HG02571 (cell line): ENCODE results near the gene NPTN.

Experiments
- ATAC-seq: cut with Tn5 transposase; IDR thresholded peaks from one replicate; pipeline ENCODE4 v1.9.1; 2021; ENCODE audit warnings: mild to moderate bottlenecking, moderate library complexity; ENCODE audit not compliant: unreplicated experiment

The NPTN gene

DNA sequence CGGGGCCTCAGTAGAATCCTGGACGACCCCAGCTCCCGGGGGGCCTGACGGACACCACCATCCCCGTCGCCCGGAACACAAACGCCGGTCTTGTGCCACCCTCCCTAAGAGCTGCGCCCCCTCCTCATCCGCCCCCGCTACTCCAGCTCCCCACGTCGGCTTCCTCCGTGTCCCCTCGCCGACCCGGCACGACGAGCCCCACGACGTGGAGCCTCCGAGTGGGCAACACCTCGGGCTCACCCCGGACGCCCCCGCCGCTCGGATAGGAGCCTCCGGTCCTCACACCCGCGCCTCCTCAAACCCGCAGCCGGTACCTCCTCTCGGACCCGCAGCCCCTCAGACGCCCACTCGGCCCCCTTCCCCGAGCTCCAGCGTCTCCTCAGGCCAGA lies 525 bp downstream of the NPTN start:
- peak; percentile 4 for ATAC-seq

DNA sequence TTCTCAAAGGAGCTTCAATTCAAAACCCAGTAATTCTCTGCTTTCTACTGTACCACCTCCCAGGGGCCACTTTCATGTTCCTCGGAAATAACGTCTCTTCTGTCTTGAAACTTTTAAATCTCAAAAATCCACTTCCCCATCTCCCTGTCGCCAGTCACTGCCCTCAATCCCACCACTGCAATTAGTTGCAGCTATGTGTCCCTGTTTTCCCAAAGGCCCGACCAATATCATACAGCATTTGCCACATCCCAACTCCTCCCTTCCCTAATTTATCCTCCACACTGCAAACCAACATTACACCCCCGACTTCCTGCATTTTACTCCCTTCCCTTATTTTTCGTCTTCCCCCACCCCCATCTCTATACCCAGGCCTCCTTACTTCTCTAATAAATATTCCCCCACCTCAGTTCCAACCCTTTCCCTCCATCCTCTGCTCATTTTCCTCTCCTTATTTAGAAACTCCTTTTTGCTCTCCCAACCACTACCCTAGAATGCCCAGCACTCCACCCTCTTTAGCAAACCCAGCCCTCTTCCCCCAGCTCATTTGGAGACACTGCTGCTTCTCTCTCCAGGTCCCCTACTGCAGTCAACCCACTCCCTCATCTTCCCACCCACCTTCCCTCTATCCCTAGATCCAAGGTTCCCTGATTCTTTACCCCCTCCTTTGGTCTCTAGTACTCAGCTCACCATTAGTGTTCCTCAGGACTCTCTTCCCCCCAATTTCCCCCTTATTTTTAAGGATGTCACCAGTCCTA lies 1.1 kb downstream of the NPTN start:
- no peak for ATAC-seq

DNA sequence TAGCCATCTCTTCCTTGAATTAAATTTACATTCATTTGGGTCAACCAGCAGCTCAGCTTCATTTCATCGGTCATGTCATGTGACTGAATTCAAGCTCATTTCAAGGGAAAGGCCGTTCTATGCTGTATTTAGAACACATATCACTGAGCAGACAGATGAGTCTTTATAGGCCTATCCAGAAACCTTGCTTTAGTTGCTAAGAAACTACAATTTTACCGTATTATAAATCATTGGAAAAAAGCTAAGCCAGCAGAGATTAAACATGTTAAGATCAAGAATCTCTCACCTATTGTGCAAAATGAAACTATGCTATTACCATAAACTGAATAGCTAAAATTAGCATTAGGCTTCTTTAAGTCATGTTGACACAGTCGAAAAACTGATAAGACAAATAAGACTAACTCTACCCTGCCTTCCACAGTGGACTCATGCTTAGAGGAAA lies 2.2 kb downstream of the NPTN start:
- ATAC-seq, result no peak

DNA sequence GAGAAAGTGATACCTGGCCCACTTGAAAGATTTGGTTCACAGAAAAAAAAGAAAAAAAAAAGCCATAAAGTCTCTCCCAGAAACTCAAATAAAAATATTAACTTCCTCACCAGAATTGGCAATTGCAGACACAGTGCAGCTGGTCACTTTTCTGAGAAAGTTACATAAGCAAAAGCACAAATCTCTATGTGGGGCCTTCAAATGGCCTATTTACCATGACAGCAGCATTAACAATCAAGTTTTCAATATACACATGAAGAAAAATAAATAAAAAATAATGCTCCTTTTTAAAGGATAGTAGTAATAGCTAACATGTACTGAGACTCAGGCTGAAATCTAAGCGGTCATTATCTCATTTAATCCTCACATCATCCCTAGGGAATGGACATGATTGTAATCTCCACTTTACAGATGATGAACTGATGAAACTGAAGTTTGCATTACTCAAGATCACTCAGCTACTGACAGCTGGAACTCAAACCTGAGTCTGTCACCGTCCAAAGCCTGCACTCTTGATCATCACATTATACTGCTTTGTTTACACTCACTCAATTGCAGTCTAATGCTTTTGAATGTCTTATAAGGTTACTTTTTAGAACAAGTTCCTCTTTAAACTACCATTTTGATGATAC lies 3.3 kb downstream of the NPTN start:
- no peak for ATAC-seq

DNA sequence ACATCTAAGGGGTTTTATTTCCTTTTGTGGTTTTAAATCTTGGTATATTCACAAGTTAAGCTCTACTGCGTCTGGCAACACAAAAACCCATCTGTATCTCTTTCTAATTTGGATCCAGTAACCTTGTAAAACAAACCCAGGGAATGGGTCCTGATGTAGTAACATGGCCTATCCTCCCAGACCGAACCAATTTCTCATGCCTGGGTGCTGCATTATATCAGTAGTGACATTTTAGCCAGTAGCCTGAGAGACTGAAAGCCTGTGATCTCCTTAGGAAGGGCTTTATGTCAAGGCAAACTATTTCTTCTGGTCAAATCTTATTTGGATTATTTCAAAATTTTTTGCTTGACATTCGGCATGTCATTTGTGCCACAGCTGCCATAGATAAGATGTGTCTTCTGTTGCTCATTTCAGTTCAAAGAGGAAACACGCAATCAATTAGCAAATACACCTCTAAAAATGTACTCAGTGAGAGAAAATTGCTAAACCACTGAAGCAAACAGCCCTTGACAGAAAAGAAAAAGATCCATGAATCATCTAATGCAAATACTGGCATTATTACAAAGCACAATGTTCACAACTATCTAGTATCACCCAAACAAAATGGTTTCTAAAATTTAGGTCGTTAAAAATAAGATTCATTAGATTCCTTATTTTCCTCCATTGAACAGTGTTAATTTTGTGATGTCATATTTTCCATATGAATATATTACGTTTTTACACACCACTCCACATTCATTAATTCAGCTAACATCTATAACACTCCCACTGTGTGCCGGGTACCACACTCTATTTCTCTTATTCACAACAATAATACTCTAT lies 4.0 kb downstream of the NPTN start:
- no peak for ATAC-seq

DNA sequence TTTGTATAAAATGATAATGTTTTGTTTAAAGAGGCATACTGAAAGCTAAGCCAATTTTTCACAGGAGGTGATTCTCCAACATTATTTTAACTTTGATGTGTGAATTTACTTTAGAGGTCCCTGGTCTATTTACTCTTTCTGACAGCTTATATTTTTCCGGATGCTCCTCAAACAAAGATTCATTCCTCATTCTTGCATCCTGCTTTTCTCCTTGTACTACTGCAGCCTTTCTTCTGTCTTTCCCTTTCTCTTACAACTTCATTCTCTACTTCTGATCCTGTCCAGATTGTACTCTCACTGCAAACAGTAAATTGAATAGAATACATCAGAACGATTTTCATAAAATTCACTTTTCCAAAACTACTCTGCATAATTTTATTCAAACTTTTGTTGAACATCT lies 5.1 kb downstream of the NPTN start:
- no peak for ATAC-seq

DNA sequence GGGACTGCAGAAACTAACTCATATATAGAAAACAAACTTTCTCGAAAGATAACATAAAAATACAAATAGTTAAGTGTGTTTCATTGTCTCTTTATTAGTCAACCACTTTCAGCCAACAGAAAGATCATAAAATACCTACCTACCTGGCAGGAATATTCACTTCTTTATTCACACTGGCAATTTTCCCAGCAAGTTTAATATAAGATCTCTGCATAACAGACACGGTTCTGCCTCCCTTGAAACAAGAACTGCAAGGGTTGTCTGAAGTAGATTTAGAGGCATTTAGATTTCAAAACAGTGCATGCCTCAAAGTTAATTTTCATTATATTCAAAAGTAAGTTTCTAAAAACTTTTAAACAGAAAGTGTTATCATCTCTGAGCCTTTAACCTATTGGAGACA lies 7.1 kb downstream of the NPTN start:
- no peak for ATAC-seq

DNA sequence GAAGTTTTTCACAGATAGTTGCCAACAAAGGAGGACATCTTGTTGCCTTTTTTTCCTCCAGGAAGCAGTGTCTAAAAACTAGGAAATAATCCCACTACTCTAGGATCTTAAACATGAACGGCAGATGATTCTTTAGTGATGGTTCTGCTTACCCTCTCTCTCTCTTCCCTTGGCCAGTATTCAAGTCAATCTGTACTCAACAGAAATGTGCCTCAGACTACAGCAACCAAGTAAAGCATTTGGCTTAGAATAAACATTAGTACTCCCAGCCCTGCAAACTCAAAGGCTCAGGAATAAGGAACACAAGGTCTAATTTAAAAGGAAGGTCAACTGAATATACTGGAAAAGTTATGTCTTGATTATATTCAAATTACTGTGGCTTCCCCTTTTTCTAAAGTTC lies 8.7 kb downstream of the NPTN start:
- no peak for ATAC-seq

DNA sequence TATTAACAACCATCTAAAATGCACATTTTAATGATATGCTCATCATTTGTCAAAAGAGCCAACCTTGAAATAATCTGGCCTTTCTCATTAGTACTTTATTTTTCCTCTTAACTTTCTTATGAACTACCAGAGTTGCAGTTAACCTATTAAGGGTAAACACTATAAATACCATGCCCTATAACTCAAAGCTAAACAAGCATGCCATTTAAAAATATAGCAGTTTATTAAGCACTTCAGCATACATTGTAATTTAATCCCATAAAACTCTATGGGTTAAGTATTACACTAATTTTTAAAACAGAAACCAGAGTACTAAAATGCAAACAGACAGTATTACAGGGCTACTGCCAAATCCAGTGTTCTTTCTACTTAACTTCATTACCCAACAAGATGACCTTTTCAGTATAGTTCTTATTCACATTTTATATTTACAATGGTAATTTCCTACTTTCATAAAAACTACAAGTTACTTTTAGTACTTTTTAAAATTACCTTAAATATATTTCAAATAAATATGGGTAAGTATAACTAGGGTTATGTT lies 11.8 kb downstream of the NPTN start:
- no peak for ATAC-seq

DNA sequence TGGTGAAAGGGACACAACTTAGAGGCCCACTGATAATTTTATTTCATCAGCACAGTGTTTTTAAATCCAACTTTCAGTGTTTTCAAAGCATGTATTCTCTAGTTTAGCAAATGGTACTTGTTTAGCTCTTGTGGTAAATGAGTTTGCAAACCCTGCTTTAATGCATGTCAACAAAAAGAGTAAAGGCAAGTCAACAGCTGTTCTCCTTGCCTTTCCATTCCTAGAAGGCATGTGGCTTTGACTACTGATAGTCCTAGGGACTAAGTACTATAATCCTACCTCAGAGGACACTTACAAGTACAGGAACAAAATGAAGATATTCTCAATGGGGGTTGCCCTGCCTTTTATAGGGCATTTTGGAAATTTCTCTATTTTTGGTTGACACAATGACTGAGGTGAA lies 13.1 kb downstream of the NPTN start:
- no peak for ATAC-seq

DNA sequence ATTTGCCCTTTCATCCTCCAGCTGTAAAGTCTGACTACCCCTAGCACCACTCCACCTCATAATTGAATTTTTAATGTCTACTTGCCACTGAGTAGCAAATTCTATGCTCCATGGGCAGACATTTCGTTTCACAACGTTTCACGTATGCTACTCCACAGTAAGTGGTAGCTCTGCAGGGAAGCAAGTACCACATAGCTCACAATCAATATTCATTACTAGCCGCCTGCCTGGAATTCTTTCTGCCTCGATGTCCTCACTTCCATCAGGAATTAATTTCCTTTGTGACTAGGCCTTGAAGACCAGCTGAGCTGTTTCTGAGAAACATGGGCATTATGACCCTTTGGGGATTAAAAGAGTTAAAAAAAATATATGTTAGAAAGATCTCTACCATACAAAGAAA lies 15.3 kb downstream of the NPTN start:
- no peak for ATAC-seq

DNA sequence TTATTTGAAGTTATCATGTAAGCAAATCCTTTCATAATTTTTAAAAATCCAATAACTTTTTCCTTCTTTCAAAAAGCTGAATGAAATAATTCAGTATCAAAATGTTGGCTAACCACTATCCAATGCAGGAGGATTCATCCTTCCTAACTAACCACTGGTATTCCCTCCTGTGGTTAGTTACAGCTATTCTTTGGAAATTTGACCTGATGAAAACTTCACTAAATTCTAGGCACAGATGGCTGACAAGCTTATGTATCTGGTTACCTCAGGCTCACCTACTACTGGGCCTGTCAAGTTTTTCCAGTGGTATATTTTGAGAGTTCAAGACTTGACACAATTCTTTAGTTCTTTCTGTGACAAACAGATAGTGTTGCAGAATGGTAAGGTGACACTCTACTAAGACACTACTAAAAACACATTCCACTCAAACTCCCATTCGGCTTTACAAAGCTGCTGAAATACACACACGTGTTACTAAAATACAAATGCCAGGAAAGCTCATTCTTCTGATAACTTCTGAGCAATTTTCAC lies 15.8 kb downstream of the NPTN start:
- no peak for ATAC-seq

DNA sequence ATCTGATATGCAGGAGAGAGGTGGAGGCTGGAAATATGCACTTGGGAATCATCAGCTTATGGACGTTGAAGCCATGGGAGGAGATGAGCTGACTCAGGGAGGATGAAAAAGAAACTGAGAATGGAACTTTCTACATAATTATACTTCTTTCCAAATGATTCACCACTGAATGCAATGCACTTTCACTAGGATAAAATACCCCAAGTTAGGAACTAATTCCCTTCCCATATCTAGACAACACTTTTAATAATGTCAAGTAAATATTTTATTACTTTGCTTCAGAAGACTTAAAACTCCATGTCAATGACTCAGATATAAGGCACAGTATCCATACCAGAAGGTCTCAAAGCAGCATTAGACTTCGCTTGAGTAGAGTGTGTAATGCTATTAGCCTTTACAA lies 24.2 kb downstream of the NPTN start:
- no peak for ATAC-seq

DNA sequence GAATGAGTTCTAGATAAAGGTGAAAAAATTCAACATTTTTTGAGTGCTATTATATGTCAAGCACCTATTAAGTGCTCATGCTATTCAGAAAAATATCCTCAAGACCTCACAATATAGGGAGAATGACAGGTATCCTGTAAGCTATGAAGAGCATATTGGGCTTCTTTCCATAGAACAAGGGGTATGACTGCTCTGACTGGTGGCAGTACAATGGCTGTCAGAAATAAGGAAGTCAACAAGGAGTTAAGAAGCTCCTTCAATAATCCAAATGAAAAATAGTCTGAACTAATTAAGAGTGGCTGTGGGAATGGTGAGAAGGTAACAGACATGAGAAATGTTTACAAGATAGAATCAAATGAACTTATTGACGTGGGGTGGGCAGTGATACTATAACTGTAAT lies 24.7 kb downstream of the NPTN start:
- no peak for ATAC-seq

DNA sequence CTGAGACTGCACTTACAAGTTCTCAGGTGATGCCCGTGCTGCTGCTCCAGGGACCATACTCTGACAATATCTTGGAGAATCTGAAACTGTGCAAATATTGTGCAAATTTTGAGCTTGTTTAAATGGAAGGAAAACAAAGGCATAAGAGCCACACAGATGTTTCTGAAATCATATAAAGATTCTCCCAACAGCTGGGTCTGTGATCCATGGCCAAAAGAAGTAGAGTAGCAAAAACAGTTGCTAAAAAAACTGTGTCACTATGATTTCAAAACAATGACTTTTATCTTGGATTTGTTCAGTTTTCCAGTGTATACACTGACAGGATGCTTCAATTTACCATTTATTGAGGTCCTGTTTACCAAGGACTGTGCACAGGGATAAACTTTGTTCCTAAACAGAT lies 25.3 kb downstream of the NPTN start:
- ATAC-seq, result no peak

DNA sequence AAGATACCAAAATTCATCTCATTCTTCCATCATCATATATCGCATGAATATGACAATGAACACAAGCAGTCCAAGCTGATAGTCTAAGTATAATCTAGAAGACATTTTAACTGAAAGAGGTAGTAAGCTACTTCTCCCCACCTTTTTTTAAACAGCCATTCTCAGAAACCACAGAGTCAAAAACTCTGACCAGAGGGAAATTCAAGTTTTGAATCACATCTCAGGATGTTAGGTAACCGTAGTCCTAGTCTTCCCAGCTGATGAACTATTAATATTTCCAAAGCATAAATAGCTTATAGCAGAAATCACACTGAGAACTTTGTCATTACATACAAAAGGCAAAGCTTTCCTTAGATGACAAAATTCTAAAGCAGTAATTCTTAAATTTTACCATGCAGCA lies 25.8 kb downstream of the NPTN start:
- no peak for ATAC-seq

DNA sequence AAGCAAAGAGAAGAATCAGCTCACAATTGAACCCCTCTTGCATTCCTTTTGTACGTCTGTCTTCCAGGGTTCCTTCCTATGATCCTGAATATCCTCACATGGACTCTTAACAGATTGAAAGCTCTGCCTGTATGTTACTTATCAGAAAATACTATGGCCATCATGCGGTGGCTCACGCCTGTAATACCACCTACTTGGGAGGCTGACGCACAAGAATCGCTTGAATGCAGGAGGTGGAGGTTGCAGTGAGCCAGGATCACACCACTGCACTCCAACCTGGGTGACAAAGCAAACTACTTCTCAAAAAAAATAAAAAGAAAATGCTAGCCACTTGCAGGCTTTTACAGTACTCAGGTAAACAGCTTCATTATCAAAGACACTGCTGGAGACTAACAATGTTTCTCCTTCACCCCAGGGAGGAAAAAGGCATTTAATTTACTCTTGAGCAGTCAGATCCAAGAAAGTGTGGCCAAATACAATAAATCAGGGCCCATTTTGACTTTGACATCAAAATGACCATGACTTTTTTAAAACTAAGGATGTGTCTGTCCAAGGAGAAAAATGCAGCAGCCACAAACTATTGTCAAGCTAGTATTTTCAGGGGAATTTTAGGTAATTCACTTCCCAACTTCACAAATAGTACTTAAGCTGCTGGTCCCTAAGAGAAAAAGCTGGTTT lies 27.3 kb downstream of the NPTN start:
- ATAC-seq, result no peak

DNA sequence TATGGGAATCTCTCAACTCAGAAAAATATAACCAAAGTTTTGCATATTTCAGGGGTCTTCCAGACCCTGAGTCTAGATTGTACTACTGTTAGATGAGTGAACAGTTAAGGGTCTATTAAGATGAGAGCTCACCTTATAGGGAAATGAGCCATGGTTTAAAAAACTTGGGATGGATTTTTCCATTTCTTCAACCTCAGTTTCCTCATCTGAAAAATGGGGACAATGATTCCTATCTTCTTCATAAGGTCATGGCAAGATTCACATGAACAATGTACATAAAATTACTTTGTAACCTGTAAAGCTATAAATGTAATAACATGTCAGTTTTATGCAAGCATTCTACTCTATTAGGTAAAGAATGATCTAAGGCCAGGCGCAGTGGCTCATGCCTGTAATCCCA lies 28.7 kb downstream of the NPTN start:
- ATAC-seq, result no peak

DNA sequence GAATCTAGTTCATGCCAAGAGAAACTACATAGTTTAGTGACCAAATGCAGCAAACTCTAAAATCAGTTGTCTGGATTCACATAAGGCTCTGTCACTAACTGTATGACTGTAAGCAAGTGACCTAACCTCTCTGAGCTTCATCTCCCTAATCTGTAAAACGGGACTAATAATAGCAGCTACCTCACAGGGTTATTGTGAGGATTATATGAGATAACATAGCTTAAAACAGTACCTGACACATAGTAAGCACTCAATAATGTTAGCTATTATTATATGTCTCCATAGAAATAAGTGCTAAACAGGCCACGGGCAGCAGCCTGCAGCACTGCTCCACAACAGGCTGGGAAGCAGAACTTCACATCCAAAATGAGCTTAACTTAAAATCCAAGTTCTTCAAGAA lies 30.2 kb downstream of the NPTN start:
- no peak for ATAC-seq

DNA sequence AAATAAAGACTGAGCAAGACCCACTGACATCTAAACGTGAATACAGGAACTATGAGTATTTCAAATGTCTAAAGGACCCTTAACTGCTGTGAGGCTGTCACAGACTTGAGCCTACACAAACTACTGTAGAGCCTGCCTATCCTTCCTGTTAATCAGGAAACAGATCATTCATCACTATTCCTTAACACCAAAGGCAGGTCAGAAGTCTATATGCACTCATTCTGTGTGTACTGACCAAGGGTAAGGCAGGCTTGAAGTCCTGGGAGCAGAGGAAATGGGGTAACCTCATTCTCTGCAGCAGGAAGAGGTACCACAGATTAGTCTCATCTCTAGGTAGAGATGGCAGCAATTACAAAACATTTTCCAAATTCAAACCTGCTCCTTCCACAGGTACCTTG lies 30.7 kb downstream of the NPTN start:
- no peak for ATAC-seq
